MCF 10A (cell line): ENCODE data around the gene IVD. TPM values are rescaled to one million over a fixed set of nuclear protein-coding genes. Genes with fewer than 3 reads are reported as not detected.

Source experiments
- BruUV-seq: library from RNA; stranded (reverse); fragments of 400-500 nt; replicated peaks from 2 replicates; lab custom pipeline; 2021; lab: Mats Ljungman, UMichigan
- CTCF ChIA-PET: fragments of 300-600 bp; sonication (Branson Sonifier 250); formaldehyde crosslinking; extraction: SDS; loops from one replicate; lab custom pipeline; 2021; ENCODE audit warnings: antibody characterized with exemption, inconsistent platforms; lab: Yijun Ruan, JAX
- POLR2A ChIA-PET: fragments of 300-600, 350-650 bp; sonication (Branson Sonifier 250); formaldehyde crosslinking; extraction: SDS; loops from one replicate; lab custom pipeline; 2020; ENCODE audit warnings: antibody characterized with exemption, inconsistent platforms; lab: Yijun Ruan, JAX
- DNase-seq: peaks from one replicate; pipeline ENCODE4 v3.0.0-alpha.2; 2018; ENCODE audit not compliant: unreplicated experiment
- H3K27ac Mint-ChIP-seq: one replicate; pipeline ENCODE4 v1.8.0; 2022; ENCODE audit warnings: mild to moderate bottlenecking, low read depth, mixed read lengths; ENCODE audit not compliant: unreplicated experiment
- H3K27me3 Mint-ChIP-seq: one replicate; pipeline ENCODE4 v1.8.0; 2022; ENCODE audit warnings: mixed read lengths; ENCODE audit not compliant: insufficient read depth, unreplicated experiment
- H3K36me3 Mint-ChIP-seq: one replicate; pipeline ENCODE4 v1.8.0; 2022; ENCODE audit warnings: mild to moderate bottlenecking, moderate library complexity, mixed read lengths; ENCODE audit not compliant: insufficient read depth, unreplicated experiment
- H3K4me1 Mint-ChIP-seq: one replicate; pipeline ENCODE4 v1.8.0; 2022; ENCODE audit warnings: mixed read lengths; ENCODE audit not compliant: insufficient read depth, unreplicated experiment
- H3K4me3 Mint-ChIP-seq: one replicate; pipeline ENCODE4 v1.8.0; 2022; ENCODE audit warnings: mild to moderate bottlenecking, moderate library complexity, mixed read lengths; ENCODE audit not compliant: unreplicated experiment
- H3K9me3 Mint-ChIP-seq: one replicate; pipeline ENCODE4 v1.8.0; 2022; ENCODE audit warnings: mixed read lengths; ENCODE audit not compliant: unreplicated experiment
- CTCF ChIP-seq: fragments of 200-600 bp; IDR thresholded peaks from one replicate; pipeline ENCODE4 v1.8.0; 2022; ENCODE audit warnings: antibody characterized with exemption, mild to moderate bottlenecking; ENCODE audit not compliant: unreplicated experiment
- intact Hi-C: fragments of 100-400 bp; cut with micrococcal nuclease; formaldehyde crosslinking; loops from 2 replicates; pipeline ENCODE4 v1.14.1; 2022
- total RNA-seq: library from RNA; stranded (reverse); gene quantifications from 2 replicates; pipeline ENCODE4 v1.2.3, GENCODE V29; 2022

Gene IVD
- total RNA-seq, 1 experiment from 2014 or later = 61.6 TPM

GRCh38 chr15:40410476-40410875, 4.9 kb downstream of the IVD start:
- H3K4me1 Mint-ChIP-seq = peaks cover 15% of the 10 kb centered on the region
- BruUV-seq = no TSS peak
- H3K9me3 Mint-ChIP-seq = no peaks in the 10 kb centered on the region
- CTCF ChIA-PET = interaction anchor here (0.6 to 1.3 kb wide), 4 partner anchors 10 to 66 kb away, joined by 3 to 5 read pairs (median 4); partner anchors contain the start of gene BAHD1
- no peak for TF ChIP-seq CTCF
- no peaks in the 10 kb centered on the region for H3K27me3 Mint-ChIP-seq
- peaks cover 54% of the 10 kb centered on the region for H3K36me3 Mint-ChIP-seq
- H3K4me3 Mint-ChIP-seq = no peak overlapping the region
- POLR2A ChIA-PET = no interaction called here
- DNase-seq = no peak
- intact Hi-C loops = no loop called here
- H3K27ac Mint-ChIP-seq = no peak overlapping the region

- intact Hi-C loops = no loop called here
- no peak overlapping the region for H3K4me3 Mint-ChIP-seq
- H3K36me3 Mint-ChIP-seq = peaks cover 67% of the 10 kb centered on the region
- ChIA-PET POLR2A (no interaction called here), CTCF (no interaction called here)
- DNase-seq = peak; percentile 14
- H3K27ac Mint-ChIP-seq = no peak overlapping the region
- no TSS peak for BruUV-seq
- no peaks in the 10 kb centered on the region for H3K27me3 Mint-ChIP-seq
- TF ChIP-seq CTCF = no peak
- H3K9me3 Mint-ChIP-seq = no peaks in the 10 kb centered on the region
- H3K4me1 Mint-ChIP-seq = peaks cover 10% of the 10 kb centered on the region
These were observed 6.6 kb downstream of the IVD start for GRCh38 chr15:40412095-40412759.

- intact Hi-C loops = no loop called here
- ChIA-PET CTCF (no interaction called here), POLR2A (no interaction called here)
- BruUV-seq = no TSS peak
- no peaks in the 10 kb centered on the region for H3K9me3 Mint-ChIP-seq
- no peak overlapping the region for H3K27ac Mint-ChIP-seq
- H3K4me3 Mint-ChIP-seq = no peak overlapping the region
- no peak for TF ChIP-seq CTCF
- DNase-seq = no peak
- no peaks in the 10 kb centered on the region for H3K27me3 Mint-ChIP-seq
- H3K36me3 Mint-ChIP-seq = peaks cover 71% of the 10 kb centered on the region
- peaks cover 10% of the 10 kb centered on the region for H3K4me1 Mint-ChIP-seq
These were observed 7.4 kb downstream of the IVD start for GRCh38 chr15:40413036-40413435.

GRCh38 chr15:40414816-40415215, 9.2 kb downstream of the IVD start:
- H3K4me1 Mint-ChIP-seq = peaks cover 10% of the 10 kb centered on the region
- H3K4me3 Mint-ChIP-seq = no peak overlapping the region
- intact Hi-C loops = no loop called here
- no peak for TF ChIP-seq CTCF
- POLR2A ChIA-PET = interaction anchor here (2.1 kb wide), 1 partner anchor 10 kb away, joined by 8 read pairs; the partner anchor contains the start of gene IVD
- BruUV-seq = no TSS peak
- CTCF ChIA-PET = interaction anchor here (0.6 to 0.8 kb wide), 3 partner anchors 68 to 140 kb away, joined by 3 to 4 read pairs (median 3); no protein-coding TSS in a partner anchor
- H3K36me3 Mint-ChIP-seq = peaks cover 75% of the 10 kb centered on the region
- DNase-seq = no peak
- H3K9me3 Mint-ChIP-seq = no peaks in the 10 kb centered on the region
- H3K27me3 Mint-ChIP-seq = no peaks in the 10 kb centered on the region
- no peak overlapping the region for H3K27ac Mint-ChIP-seq
